Heart left ventricle (tissue), 16 donors: ENCODE results near the gene AHDC1. TPM values are rescaled to one million over a fixed set of nuclear protein-coding genes. Genes with fewer than 3 reads are reported as not detected.
A peak's percentile ranks its signal among the peaks of the same experiment; 100 is the strongest.

Experiments used
- ATAC-seq, 4 donors: fragments of 200-7000 bp; cut with Tn5 transposase; one replicate each; pipeline ENCODE4 v1.9.1; 2020 to 2022; ENCODE audit warnings: moderate library complexity in 4 of 4, mild to moderate bottlenecking in 3 of 4, moderate number of reproducible peaks in 1 of 4
- DNase-seq, 5 donors: peaks; one replicate each; pipeline ENCODE4 v3.0.0-alpha.2; 2020
- H3K27ac ChIP-seq, 12 donors: fragments of 200-600 bp; sonication (generic) in 4 of 12; one replicate each; pipeline versions ENCODE4 v1.5.0 to v1.8.0; 2016 to 2022; ENCODE audit warnings: mild to moderate bottlenecking in 2 of 12
- H3K27me3 ChIP-seq, 9 donors: fragments of 200-600 bp; sonication (generic) in 2 of 9; one replicate each; pipeline versions ENCODE4 v1.5.1 to v1.8.0; 2016 to 2022; ENCODE audit warnings: mild to moderate bottlenecking in 3 of 9
- H3K36me3 ChIP-seq, 9 donors: fragments of 200-600 bp; sonication (generic) in 2 of 9; one replicate each; pipeline versions ENCODE4 v1.5.0 to v1.8.0; 2018 to 2022; ENCODE audit warnings: mild to moderate bottlenecking in 2 of 9
- H3K4me1 ChIP-seq, 12 donors: fragments of 200-600 bp; sonication (generic) in 4 of 12; one replicate each; pipeline versions ENCODE4 v1.5.0 to v1.8.0; 2016 to 2022; ENCODE audit warnings: mild to moderate bottlenecking in 3 of 12
- H3K4me3 ChIP-seq, 12 donors: fragments of 200-600 bp; sonication (generic) in 4 of 12; one replicate each; pipeline versions ENCODE4 v1.5.0 to v1.8.0; 2017 to 2022; ENCODE audit warnings: mild to moderate bottlenecking in 9 of 12, moderate library complexity in 4 of 12
- H3K9me3 ChIP-seq, 12 donors: fragments of 200-600 bp; sonication (generic) in 4 of 12; one replicate each; pipeline versions ENCODE4 v1.5.0 to v1.8.0; 2016 to 2022; ENCODE audit warnings: mild to moderate bottlenecking in 1 of 12
- POLR2A ChIP-seq, 2 donors: fragments of 450-650 bp; IDR thresholded peaks; one replicate each; pipeline ENCODE4 v1.6.1; 2017; ENCODE audit warnings: antibody characterized with exemption in 2 of 2, mild to moderate bottlenecking in 2 of 2, moderate library complexity in 2 of 2
- WGBS, 4 donors: extraction: QIAGEN DNeasy Blood & Tissue Kit in 2 of 4; methylation state at CpG; one replicate each; pipeline versions ENCODE4 v1.1.5 to v1.1.7; 2013 to 2018; 5-methylcytosine and 5-hydroxymethylcytosine counted together
- intact Hi-C, 10 donors: fragments of 100-400 bp; cut with DNase I; formaldehyde crosslinking; loops; one replicate each; pipeline versions ENCODE4 v1.11.1 to v1.14.2; 2022
- polyA plus RNA-seq, 2 donors: library from polyadenylated mRNA; stranded (reverse); fragments of 200-250 nt; gene quantifications; one replicate each; pipeline ENCODE4 v1.2.3, GENCODE V29; 2013
- total RNA-seq, 9 donors: library from RNA; depleted of rRNA in 2 of 9; stranded (reverse); fragments of >200 nt in 2 of 9; fragmentation: NEBNext Ultra II Directional in 3 of 9; extraction: Animal tissue kit (Norgen Biotek cat#: 25700) in 3 of 9; gene quantifications; one replicate each; pipeline versions ENCODE4 v1.1.0 to v1.2.4, GENCODE V29; 2016 to 2023
- TF ChIP-seq, protein P1 (sequence below), 12 donors: fragments of 200-600 bp; sonication (generic) in 4 of 12; IDR thresholded peaks; one replicate each; pipeline versions ENCODE4 v1.5.0 to v1.8.0; 2018 to 2022; ENCODE audit warnings: antibody characterized with exemption in 12 of 12, mild to moderate bottlenecking in 5 of 12
- donor health status: ischemic (EF 13 %, LVEDD 7.1; RV severe dilation, severe dysfunction).
- donor health status: healthy with polysubstance abuse.
- donor health status: DM: no; HTN: yes; CAD: no.
- donor health status: DM: no; HTN: no; CAD: no.
- donor health status: ischemic (EF 25% LVEDD 6.9; RV normal size, moderate dysfunction).
- donor health status: ischemic (EF 25% LVEDD 5.7; RV mildly dilated, moderate dysfunction).
- donor health status: healthy.
- donor health status: DM: yes; HTN: yes; CAD: no.
- donor health status: ischemic (EF 35%, LVEDD 5.7; RV mildly dilated, moderate dysfunction).
- donor health status: nonischemic (EF 11% LVEDD 7.7; RV severe dilation, severe dysfunction).
- donor health status: DM: yes; HTN: yes; CAD: no.
- donor health status: PGD.
- donor health status: ischemic (EF 29% LVEDD 5.4; RV normal size, mild dysfunction).
- donor health status: nonischemic (EF 23%, LVEDD 6.1; RV moderate dilation, normal function).

The AHDC1 gene
- total and polyA plus RNA-seq, 11 donors = 25.8 to 50.2 (median 42.1) TPM

DNA sequence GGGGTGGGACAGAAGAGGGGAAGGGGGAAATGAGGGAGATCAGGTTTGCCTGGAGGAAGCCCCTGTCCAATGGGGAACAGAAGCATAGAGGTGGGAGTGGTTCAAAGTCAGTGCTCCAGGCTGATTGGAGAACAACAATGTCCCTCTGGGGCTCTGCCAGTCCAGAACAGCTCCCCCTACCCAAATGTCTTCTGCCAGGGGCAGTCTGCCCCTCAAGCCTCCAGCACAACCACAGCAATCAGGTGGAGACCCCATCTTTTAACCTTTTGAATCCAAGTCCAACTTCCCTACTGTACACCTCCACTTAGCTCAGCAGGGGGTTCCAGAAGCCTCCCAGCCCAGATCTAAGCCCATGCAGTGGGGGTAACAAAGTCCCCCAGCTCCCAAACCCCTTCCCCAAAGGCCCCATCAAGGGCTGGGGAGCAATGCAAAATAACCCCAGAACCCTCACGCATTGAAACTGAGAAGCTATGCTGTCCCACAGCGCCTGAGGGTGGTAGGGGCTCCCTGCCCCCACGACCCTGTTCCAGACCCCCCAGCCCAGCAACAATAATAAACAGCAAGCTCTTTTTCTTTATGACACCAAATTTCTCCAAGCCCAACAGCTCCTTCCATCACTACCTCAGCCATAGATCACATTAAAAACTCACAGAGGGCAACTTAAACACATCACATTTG is 3.3 kb downstream of the AHDC1 start:
- H3K27ac ChIP-seq = peak overlapping the region in 11 of 12 donors; percentile 93 to 99 (median 98)
- H3K36me3 ChIP-seq = peaks cover 0 to 5% (median 0%) of the 10 kb centered on the region in 9 donors
- 33 to 60% (median 50%) methylated on average over 3 of the region's 3 CpGs for WGBS, 4 donors
- TF ChIP-seq POLR2A (IDR thresholded peaks at IDR 0.05) = no peak
- TF ChIP-seq, protein P1, sequence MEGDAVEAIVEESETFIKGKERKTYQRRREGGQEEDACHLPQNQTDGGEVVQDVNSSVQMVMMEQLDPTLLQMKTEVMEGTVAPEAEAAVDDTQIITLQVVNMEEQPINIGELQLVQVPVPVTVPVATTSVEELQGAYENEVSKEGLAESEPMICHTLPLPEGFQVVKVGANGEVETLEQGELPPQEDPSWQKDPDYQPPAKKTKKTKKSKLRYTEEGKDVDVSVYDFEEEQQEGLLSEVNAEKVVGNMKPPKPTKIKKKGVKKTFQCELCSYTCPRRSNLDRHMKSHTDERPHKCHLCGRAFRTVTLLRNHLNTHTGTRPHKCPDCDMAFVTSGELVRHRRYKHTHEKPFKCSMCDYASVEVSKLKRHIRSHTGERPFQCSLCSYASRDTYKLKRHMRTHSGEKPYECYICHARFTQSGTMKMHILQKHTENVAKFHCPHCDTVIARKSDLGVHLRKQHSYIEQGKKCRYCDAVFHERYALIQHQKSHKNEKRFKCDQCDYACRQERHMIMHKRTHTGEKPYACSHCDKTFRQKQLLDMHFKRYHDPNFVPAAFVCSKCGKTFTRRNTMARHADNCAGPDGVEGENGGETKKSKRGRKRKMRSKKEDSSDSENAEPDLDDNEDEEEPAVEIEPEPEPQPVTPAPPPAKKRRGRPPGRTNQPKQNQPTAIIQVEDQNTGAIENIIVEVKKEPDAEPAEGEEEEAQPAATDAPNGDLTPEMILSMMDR (IDR thresholded peaks at IDR 0.05) = peak in 1 of 12 donors; percentile 18
- H3K4me3 ChIP-seq = peak overlapping the region in 7 of 12 donors; percentile 84 to 100 (median 95)
- intact Hi-C loops = loop anchor here in 7 of 10 donors (2.0 to 10.0 kb wide), 9 partner anchors 40 to 198 kb away; partner anchors contain the start of gene WASF2 (in 2 of the 7)
- H3K4me1 ChIP-seq = peaks cover 12 to 84% (median 69%) of the 10 kb centered on the region in 12 donors
- no peaks in the 10 kb centered on the region for H3K9me3 ChIP-seq
- DNase-seq (peak in 1 of 5 donors; percentile 19), ATAC-seq (no peak)
- no peaks in the 10 kb centered on the region for H3K27me3 ChIP-seq

DNA sequence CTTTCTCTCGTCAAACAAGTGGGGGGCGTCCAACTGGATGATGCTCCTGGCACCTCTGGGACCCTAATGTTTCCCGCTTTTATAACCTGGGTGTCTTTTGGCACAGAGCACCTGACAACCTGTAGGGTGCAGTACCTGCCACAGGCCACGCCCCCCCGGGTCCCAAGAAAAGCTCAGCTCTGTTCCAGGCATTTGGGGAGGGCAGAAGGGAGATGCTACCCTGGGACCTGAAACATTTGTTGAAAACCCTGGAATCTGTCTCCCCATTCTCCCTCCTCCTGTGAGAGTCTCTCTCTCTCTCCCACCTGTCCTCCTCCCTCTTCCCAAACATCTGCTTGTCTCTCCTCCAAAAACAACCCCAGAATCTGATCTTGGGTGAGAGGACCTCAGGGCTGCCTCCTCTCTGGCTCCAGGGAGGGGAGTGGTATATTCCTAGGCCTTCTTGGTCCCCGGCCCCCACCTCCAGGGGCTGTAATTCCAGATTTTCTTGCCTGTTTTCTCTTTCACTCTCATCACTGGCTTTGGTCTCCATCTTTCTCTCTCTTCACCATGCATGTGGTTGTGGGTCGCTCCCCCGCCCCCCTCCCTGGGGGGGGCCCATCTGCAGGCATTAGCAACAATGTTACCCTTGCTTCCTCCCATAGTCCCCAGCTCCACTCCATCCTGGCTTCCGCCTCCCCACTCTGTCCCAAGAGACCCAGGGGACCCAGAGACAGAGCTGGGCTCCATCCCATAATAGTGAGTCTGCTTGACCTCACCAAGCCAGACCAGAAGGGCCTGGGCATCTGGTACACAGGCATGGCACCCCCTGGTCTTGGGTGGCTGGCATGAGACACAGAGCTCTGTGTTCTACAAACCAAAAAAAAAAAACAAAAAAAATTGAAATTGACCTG is 4.1 kb downstream of the AHDC1 start:
- H3K4me1 ChIP-seq = peaks cover 12 to 85% (median 77%) of the 10 kb centered on the region in 12 donors
- 33 to 43% (median 39%) methylated on average over 9 of the region's 9 CpGs for WGBS, 4 donors
- no peaks in the 10 kb centered on the region for H3K9me3 ChIP-seq
- intact Hi-C loops = loop anchor here in 7 of 10 donors (2.0 to 10.0 kb wide), 11 partner anchors 23 to 198 kb away; partner anchors contain the start of gene WASF2 (in 2 of the 7)
- H3K27me3 ChIP-seq = no peaks in the 10 kb centered on the region
- H3K4me3 ChIP-seq = peak overlapping the region in 7 of 12 donors; percentile 15 to 100 (median 22)
- peak overlapping the region; percentile 40 to 99 (median 98) for H3K27ac ChIP-seq
- TF ChIP-seq, protein P1 (IDR thresholded peaks at IDR 0.05) = peak in 1 of 12 donors; percentile 8
- TF ChIP-seq POLR2A (IDR thresholded peaks at IDR 0.05) = no peak
- peak in 2 of 5 donors; percentile 33 to 47 for DNase-seq
- no peak for ATAC-seq
- peaks cover 0 to 8% (median 0%) of the 10 kb centered on the region in 9 donors for H3K36me3 ChIP-seq

DNA sequence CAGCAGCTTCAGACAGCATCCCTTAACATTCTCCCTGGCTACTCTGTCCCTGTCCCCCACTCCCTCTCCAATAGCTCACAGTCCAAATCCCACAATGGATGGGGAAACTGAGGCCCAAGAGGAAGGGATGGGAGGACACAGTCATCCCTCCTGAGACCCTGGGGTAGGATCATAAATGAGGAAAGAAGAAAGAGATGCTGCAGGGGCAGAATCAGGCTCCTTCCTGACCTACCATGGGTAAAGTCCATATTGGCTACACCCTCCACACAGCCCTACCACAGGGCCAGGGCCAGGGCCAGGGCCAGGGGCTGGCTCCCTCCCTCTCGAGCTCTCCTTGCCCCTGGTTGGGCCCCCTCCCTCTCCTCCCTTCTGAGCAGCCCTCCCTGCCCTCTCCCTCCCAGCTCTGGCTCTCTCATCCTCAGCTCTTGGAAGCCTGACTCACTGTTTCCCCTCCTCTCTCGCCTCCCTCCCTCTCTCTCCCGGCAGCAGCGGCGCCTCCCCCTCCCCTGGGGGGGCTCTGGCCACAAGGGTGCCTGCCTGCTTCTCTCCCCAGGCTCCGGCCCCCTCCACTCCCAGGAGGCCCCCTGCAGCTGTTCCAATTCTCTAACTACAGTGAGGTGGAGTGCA is 4.9 kb downstream of the AHDC1 start:
- peak overlapping the region in 7 of 12 donors; percentile 15 to 100 (median 22) for H3K4me3 ChIP-seq
- no peaks in the 10 kb centered on the region for H3K27me3 ChIP-seq
- ATAC-seq (peak; percentile 10 to 65 (median 61)), DNase-seq (peak; percentile 77 to 92 (median 80))
- H3K9me3 ChIP-seq = no peaks in the 10 kb centered on the region
- peaks cover 0 to 8% (median 0%) of the 10 kb centered on the region in 9 donors for H3K36me3 ChIP-seq
- WGBS, 4 donors = 3 to 6% (median 4%) methylated on average over 6 of the region's 6 CpGs
- peaks cover 12 to 87% (median 80%) of the 10 kb centered on the region in 12 donors for H3K4me1 ChIP-seq
- TF ChIP-seq, protein P1 (IDR thresholded peaks at IDR 0.05) = no peak
- no peak for TF ChIP-seq POLR2A (IDR thresholded peaks at IDR 0.05)
- H3K27ac ChIP-seq = peak overlapping the region; percentile 40 to 99 (median 98)
- intact Hi-C loops = loop anchor here in 2 of 10 donors (2.0 to 5.0 kb wide), 2 partner anchors 22 to 37 kb away; no protein-coding TSS in a partner anchor
